ENCODE data around the gene KCTD17. TPM values are rescaled to one million over a fixed set of nuclear protein-coding genes. Genes with fewer than 3 reads are reported as not detected.

KCTD17 gene
- polyA plus RNA-seq, 2 of the 4 experiments (the other 2 are of a cell fraction) = 18.7 to 37.1 TPM

DNA sequence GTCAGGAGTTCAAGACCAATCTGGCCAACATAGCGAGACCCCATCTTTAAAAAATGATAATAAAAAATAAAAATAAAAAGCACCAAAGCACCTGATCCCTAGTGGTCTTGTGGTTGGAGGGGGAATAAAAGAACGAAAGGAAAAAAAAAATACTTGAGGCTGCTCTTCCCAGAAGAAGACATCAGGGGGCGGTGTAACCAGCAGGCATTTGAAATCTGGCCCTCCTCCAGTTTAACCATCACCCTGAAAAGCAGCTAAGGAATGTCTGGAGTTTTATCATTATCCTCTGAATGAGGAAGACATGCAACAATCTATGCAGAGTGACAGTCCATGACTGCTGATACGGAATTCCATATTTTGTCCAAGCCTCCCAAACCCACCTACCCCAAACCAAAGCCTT, 5.6 kb upstream of the KCTD17 start:
- no peak for FAIRE-seq
- peak; percentile 32 to 51 for DNase-seq (ENCODE audit: low read depth in 1 of 2, low spot score in 1 of 2)
- peak overlapping the region in 1 of 2 experiments; percentile 85; a peak in 3 of 6 replicates for H3K27ac ChIP-seq
- H3K4me1 ChIP-seq = peaks cover 47% of the 10 kb centered on the region
- H3K4me2 ChIP-seq = no peak overlapping the region
- 34% methylated on average over 4 of the region's 4 CpGs for WGBS (ENCODE audit: missing lambda C conversion rate)
- H3K4me3 ChIP-seq = no peak overlapping the region
- no peak for ATAC-seq
- no peaks in the 10 kb centered on the region for H3K9me3 ChIP-seq
- POLR2A ChIA-PET = interaction anchor here (1.3 kb wide), 1 partner anchor 13 kb away, joined by 4 read pairs; no protein-coding TSS in a partner anchor
- TF ChIP-seq, protein P1, sequence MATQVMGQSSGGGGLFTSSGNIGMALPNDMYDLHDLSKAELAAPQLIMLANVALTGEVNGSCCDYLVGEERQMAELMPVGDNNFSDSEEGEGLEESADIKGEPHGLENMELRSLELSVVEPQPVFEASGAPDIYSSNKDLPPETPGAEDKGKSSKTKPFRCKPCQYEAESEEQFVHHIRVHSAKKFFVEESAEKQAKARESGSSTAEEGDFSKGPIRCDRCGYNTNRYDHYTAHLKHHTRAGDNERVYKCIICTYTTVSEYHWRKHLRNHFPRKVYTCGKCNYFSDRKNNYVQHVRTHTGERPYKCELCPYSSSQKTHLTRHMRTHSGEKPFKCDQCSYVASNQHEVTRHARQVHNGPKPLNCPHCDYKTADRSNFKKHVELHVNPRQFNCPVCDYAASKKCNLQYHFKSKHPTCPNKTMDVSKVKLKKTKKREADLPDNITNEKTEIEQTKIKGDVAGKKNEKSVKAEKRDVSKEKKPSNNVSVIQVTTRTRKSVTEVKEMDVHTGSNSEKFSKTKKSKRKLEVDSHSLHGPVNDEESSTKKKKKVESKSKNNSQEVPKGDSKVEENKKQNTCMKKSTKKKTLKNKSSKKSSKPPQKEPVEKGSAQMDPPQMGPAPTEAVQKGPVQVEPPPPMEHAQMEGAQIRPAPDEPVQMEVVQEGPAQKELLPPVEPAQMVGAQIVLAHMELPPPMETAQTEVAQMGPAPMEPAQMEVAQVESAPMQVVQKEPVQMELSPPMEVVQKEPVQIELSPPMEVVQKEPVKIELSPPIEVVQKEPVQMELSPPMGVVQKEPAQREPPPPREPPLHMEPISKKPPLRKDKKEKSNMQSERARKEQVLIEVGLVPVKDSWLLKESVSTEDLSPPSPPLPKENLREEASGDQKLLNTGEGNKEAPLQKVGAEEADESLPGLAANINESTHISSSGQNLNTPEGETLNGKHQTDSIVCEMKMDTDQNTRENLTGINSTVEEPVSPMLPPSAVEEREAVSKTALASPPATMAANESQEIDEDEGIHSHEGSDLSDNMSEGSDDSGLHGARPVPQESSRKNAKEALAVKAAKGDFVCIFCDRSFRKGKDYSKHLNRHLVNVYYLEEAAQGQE (IDR thresholded peaks at IDR 0.05) = no peak
- TF ChIP-seq KDM1A (IDR thresholded peaks at IDR 0.05; ENCODE audit: low read depth) (no peak), SMC3 (IDR thresholded peaks at IDR 0.05) (0 out of 3 replicates have a peak, but pooled peaks have one; percentile 16), RAD21 (conservative IDR thresholded peaks at IDR 0.05 in 1 of 2, IDR thresholded peaks at IDR 0.05 in 1 of 2) (peak; percentile 20 to 26; a peak in 1 of 5 replicates), MYC (IDR thresholded peaks at IDR 0.05; ENCODE audit: borderline replicate concordance, low read length) (no peak), RFX5 (IDR thresholded peaks at IDR 0.05) (no peak), MAFK (IDR thresholded peaks at IDR 0.05; ENCODE audit: partially characterized antibody) (no peak), HES2 (IDR thresholded peaks at IDR 0.05) (no peak), CBX2 (IDR thresholded peaks at IDR 0.05; ENCODE audit: borderline replicate concordance, low read depth) (no peak), ZNF302 (CRISPR knock-in tag; IDR thresholded peaks at IDR 0.05) (no peak), CTCF (IDR thresholded peaks at IDR 0.05) (peak; percentile 46), ZSCAN20 (CRISPR knock-in tag; IDR thresholded peaks at IDR 0.05) (no peak), RNF2 (IDR thresholded peaks at IDR 0.05; ENCODE audit: borderline replicate concordance, low read depth) (no peak), TP53 (CRISPR knock-in tag; IDR thresholded peaks at IDR 0.05) (no peak), ELK1 (IDR thresholded peaks at IDR 0.05; ENCODE audit: low read depth, low read length) (no peak)
- CTCF ChIA-PET = interaction anchor here (0.8 to 9.0 kb wide), 7 partner anchors 16 to 503 kb away, joined by 3 to 142 read pairs (median 4); partner anchors contain the start of genes MPST and TST

GRCh38 chr22:37046589-37046988, 5.0 kb upstream of the KCTD17 start:
- H3K4me1 ChIP-seq = peaks cover 43% of the 10 kb centered on the region
- no peak for DNase-seq (ENCODE audit: low read depth in 1 of 2, low spot score in 1 of 2)
- no peak for TF ChIP-seq HEYL (CRISPR knock-in tag; IDR thresholded peaks at IDR 0.05)
- TF ChIP-seq, protein P2, sequence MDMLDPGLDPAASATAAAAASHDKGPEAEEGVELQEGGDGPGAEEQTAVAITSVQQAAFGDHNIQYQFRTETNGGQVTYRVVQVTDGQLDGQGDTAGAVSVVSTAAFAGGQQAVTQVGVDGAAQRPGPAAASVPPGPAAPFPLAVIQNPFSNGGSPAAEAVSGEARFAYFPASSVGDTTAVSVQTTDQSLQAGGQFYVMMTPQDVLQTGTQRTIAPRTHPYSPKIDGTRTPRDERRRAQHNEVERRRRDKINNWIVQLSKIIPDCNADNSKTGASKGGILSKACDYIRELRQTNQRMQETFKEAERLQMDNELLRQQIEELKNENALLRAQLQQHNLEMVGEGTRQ (IDR thresholded peaks at IDR 0.05) = no peak
- no peak for TF ChIP-seq JUNB (IDR thresholded peaks at IDR 0.05)
- no peak for TF ChIP-seq ZC3H11A (IDR thresholded peaks at IDR 0.05)
- TF ChIP-seq FOSB (CRISPR knock-in tag; IDR thresholded peaks at IDR 0.05) = no peak
- TF ChIP-seq BHLHE40 (IDR thresholded peaks at IDR 0.05; ENCODE audit: low read depth, low read length) = no peak
- TF ChIP-seq ZSCAN20 (CRISPR knock-in tag; IDR thresholded peaks at IDR 0.05) = no peak
- TF ChIP-seq HDAC2 (IDR thresholded peaks at IDR 0.05) = no peak
- TF ChIP-seq JUN (IDR thresholded peaks at IDR 0.05) = no peak
- no peak for TF ChIP-seq MAFK (IDR thresholded peaks at IDR 0.05; ENCODE audit: partially characterized antibody)
- TF ChIP-seq KDM5A (IDR thresholded peaks at IDR 0.05) = no peak
- FAIRE-seq = no peak
- WGBS (ENCODE audit: missing lambda C conversion rate) = 91% methylated on average over 3 of the region's 6 CpGs
- ChIA-PET CTCF (interaction anchor here (0.9 to 9.0 kb wide), 8 partner anchors 9 to 250 kb away, joined by 3 to 142 read pairs (median 4); partner anchors contain the start of genes MPST and TST), POLR2A (interaction anchor here (1.3 kb wide), 1 partner anchor 14 kb away, joined by 4 read pairs; no protein-coding TSS in a partner anchor)
- H3K4me2 ChIP-seq = no peak overlapping the region
- H3K27ac ChIP-seq = peak overlapping the region; percentile 27 to 60; a peak in 3 of 6 replicates
- H3K9me3 ChIP-seq = no peaks in the 10 kb centered on the region
- no peak for ATAC-seq
- no peak overlapping the region for H3K4me3 ChIP-seq

Data from A549 (cell line).